GM23338 (cell line): ENCODE measurements around the gene ALPI. TPM values are rescaled to one million over a fixed set of nuclear protein-coding genes. Genes with fewer than 3 reads are reported as not detected.
"Not testable (repeated sequence)": the region's sequence is repeated elsewhere in the genome, so short reads cannot be mapped to it uniquely, and the experiment has no call there.

Experiments used
- ATAC-seq: fragments of 200-7000 bp; cut with Tn5 transposase; 3 replicates; pipeline ENCODE4 v1.9.1; 2020
- DNase-seq: peaks from one replicate; pipeline ENCODE4 v3.0.0-alpha.2; 2015; ENCODE audit warnings: low spot score
- H2AFZ ChIP-seq: fragments of 200-600 bp; sonication (generic); 2 replicates; pipeline ENCODE4 v1.8.0; 2016; ENCODE audit warnings: antibody characterized with exemption, mild to moderate bottlenecking, moderate library complexity
- H3F3A ChIP-seq: fragments of 200-600 bp; sonication (generic); replicated peaks from 2 replicates; pipeline ENCODE4 v1.8.0; 2017; ENCODE audit warnings: antibody characterized with exemption, mixed run types, low read depth
- H3K27ac ChIP-seq: fragments of 200-600 bp; sonication (generic); 2 replicates; pipeline ENCODE4 v1.6.1; 2016; ENCODE audit warnings: low read depth
- H3K27me3 ChIP-seq: fragments of 200-600 bp; sonication (generic); 2 replicates; pipeline ENCODE4 v1.8.0; 2016; ENCODE audit warnings: mild to moderate bottlenecking, mixed run types, moderate library complexity; ENCODE audit not compliant: insufficient read depth
- H3K36me3 ChIP-seq: fragments of 200-600 bp; sonication (generic); 2 replicates; pipeline ENCODE4 v1.8.0; 2016; ENCODE audit warnings: mild to moderate bottlenecking; ENCODE audit not compliant: insufficient read depth
- H3K4me1 ChIP-seq: fragments of 200-600 bp; sonication (generic); 2 replicates; pipeline ENCODE4 v1.8.0; 2016; ENCODE audit warnings: mild to moderate bottlenecking, moderate library complexity; ENCODE audit not compliant: insufficient read depth
- H3K4me2 ChIP-seq: fragments of 200-600 bp; sonication (generic); 2 replicates; pipeline ENCODE4 v1.7.1; 2017; ENCODE audit warnings: mixed run types
- H3K4me3 ChIP-seq: fragments of 200-600 bp; sonication (generic); 2 replicates; pipeline ENCODE4 v1.6.1; 2016; ENCODE audit warnings: mixed run types
- H3K79me2 ChIP-seq: fragments of 200-600 bp; sonication (generic); replicated peaks from 2 replicates; pipeline ENCODE4 v1.8.0; 2017; ENCODE audit warnings: mild to moderate bottlenecking; ENCODE audit not compliant: insufficient read depth
- H3K9me2 ChIP-seq: fragments of 200-600 bp; sonication (generic); 2 replicates; pipeline ENCODE4 v1.8.0; 2017; ENCODE audit not compliant: insufficient read depth
- H4K20me1 ChIP-seq: fragments of 200-600 bp; sonication (generic); replicated peaks from 2 replicates; pipeline ENCODE4 v1.8.0; 2017; ENCODE audit warnings: mild to moderate bottlenecking; ENCODE audit not compliant: insufficient read depth
- H3K27ac Mint-ChIP-seq: 2 replicates; pipeline ENCODE4 v1.8.0; 2020; ENCODE audit warnings: inconsistent platforms, mild to moderate bottlenecking, moderate library complexity, mixed read lengths
- H3K27me3 Mint-ChIP-seq: 3 replicates; pipeline ENCODE4 v1.8.0; 2022; ENCODE audit warnings: low read depth, mild to moderate bottlenecking, moderate library complexity, mixed read lengths, inconsistent platforms; ENCODE audit not compliant: insufficient read depth, poor library complexity
- H3K36me3 Mint-ChIP-seq: 3 replicates; pipeline ENCODE4 v1.8.0; 2021; ENCODE audit warnings: low read depth, mild to moderate bottlenecking, inconsistent platforms, moderate library complexity, mixed read lengths
- H3K4me1 Mint-ChIP-seq: 3 replicates; pipeline ENCODE4 v1.8.0; 2020; ENCODE audit warnings: mild to moderate bottlenecking, inconsistent platforms, mixed read lengths
- H3K4me3 Mint-ChIP-seq: 3 replicates; pipeline ENCODE4 v1.8.0; 2021; ENCODE audit warnings: moderate library complexity, mild to moderate bottlenecking, inconsistent platforms, mixed read lengths
- H3K9me3 Mint-ChIP-seq: 3 replicates; pipeline ENCODE4 v1.8.0; 2020; ENCODE audit warnings: moderate library complexity, mild to moderate bottlenecking, inconsistent platforms, mixed read lengths
- EZH2 ChIP-seq: fragments of 200-600 bp; sonication (generic); IDR thresholded peaks from one replicate; pipeline ENCODE4 v1.8.0; 2017; ENCODE audit warnings: antibody characterized with exemption, mild to moderate bottlenecking, low read depth; ENCODE audit not compliant: unreplicated experiment
- JUNB ChIP-seq: IDR thresholded peaks from one replicate; pipeline ENCODE4 v1.6.1; 2016; ENCODE audit warnings: antibody characterized with exemption; ENCODE audit not compliant: unreplicated experiment
- NANOG ChIP-seq: IDR thresholded peaks from 2 replicates; pipeline ENCODE4 v1.6.1; 2016; ENCODE audit warnings: antibody characterized with exemption, borderline replicate concordance
- STAT1 ChIP-seq: IDR thresholded peaks from one replicate; pipeline ENCODE4 v1.6.1; 2016; ENCODE audit warnings: antibody characterized with exemption; ENCODE audit not compliant: unreplicated experiment
- polyA plus RNA-seq: library from polyadenylated mRNA; unstranded; fragments of >200 nt; fragmentation: Nextera tagmentation; extraction: Ambion mirVana; gene quantifications from 2 replicates; pipeline ENCODE4 v1.2.1, GENCODE V29; 2016
- total RNA-seq: library from RNA; depleted of rRNA; stranded (reverse); fragments of >200 nt; shearing (Covaris generic); gene quantifications from 2 replicates; pipeline ENCODE4 v1.2.3, GENCODE V29; 2014
- TF ChIP-seq, protein P1 (sequence below), 2 experiments: fragments of 200-600 bp in 1 of 2; sonication (generic) in 1 of 2; conservative IDR thresholded peaks; 2 replicates each; pipeline versions ENCODE4 v1.5.1 to v1.6.1; 2016 to 2017; ENCODE audit warnings: antibody characterized with exemption in 2 of 2, low read depth in 2 of 2, mild to moderate bottlenecking in 2 of 2, moderate library complexity in 1 of 2
- TF ChIP-seq, protein P2 (sequence below): IDR thresholded peaks from one replicate; pipeline ENCODE4 v1.6.1; 2018; ENCODE audit warnings: antibody characterized with exemption; ENCODE audit not compliant: unreplicated experiment

The ALPI gene
- total and polyA plus RNA-seq, 2 experiments from 2014 or later: not detected

DNA sequence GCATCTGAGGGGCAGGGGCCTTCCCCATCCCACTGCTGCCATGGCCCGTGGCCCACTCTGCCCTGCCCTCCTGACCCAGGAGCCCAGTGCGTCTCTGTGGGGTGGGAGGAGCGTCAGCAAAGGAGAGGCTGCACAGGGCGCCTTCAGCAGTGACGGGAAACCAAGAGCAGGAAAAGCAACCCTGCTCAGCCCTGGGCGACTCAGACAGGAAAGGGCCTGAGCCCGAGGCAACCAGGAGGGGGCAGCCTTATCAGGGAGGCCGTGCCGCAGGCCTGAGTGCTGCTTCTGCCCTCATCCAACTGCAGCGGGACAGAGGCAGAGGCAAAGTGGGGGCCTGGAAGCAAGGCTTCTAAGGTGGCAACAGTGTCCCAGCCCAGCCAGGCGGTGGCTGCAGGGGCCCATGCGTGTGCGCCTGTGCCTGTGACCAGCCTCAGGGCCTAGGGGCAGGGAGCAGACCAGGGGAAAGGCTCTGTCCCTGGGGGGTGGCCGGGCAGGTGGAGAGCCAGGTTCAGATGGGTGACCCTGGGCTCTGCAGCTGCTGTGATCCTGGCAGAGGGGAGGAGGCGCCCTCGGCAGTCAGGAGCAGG lies 23.3 kb upstream of the ALPI start:
- ATAC-seq (peak; percentile 92), DNase-seq (peak; percentile 85)
- H3K27me3 ChIP-seq: no peaks in the 10 kb centered on the region
- no peak overlapping the region for H3K4me2 ChIP-seq
- H3K27ac Mint-ChIP-seq: no peak overlapping the region
- TF ChIP-seq, protein P1, sequence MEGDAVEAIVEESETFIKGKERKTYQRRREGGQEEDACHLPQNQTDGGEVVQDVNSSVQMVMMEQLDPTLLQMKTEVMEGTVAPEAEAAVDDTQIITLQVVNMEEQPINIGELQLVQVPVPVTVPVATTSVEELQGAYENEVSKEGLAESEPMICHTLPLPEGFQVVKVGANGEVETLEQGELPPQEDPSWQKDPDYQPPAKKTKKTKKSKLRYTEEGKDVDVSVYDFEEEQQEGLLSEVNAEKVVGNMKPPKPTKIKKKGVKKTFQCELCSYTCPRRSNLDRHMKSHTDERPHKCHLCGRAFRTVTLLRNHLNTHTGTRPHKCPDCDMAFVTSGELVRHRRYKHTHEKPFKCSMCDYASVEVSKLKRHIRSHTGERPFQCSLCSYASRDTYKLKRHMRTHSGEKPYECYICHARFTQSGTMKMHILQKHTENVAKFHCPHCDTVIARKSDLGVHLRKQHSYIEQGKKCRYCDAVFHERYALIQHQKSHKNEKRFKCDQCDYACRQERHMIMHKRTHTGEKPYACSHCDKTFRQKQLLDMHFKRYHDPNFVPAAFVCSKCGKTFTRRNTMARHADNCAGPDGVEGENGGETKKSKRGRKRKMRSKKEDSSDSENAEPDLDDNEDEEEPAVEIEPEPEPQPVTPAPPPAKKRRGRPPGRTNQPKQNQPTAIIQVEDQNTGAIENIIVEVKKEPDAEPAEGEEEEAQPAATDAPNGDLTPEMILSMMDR (conservative IDR thresholded peaks at IDR 0.05; ENCODE audit: low read depth in 2 of 2): peak; percentile 48 to 80
- no peak for TF ChIP-seq NANOG
- no peaks in the 10 kb centered on the region for H3K79me2 ChIP-seq
- no peak overlapping the region; the same call in 1 of the 2 replicates for H2AFZ ChIP-seq
- no peaks in the 10 kb centered on the region for H3K4me1 ChIP-seq
- H3K9me2 ChIP-seq: no peaks in the 10 kb centered on the region
- peaks cover 15% of the 10 kb centered on the region for H3K27me3 Mint-ChIP-seq
- H3K4me3 ChIP-seq: no peak overlapping the region
- H3K4me3 Mint-ChIP-seq: no peak overlapping the region
- peaks cover 3% of the 10 kb centered on the region; the same call in 1 of the 3 replicates for H3K4me1 Mint-ChIP-seq
- no peaks in the 10 kb centered on the region for H4K20me1 ChIP-seq
- no peaks in the 10 kb centered on the region for H3K36me3 Mint-ChIP-seq
- H3F3A ChIP-seq: no peaks in the 10 kb centered on the region
- H3K9me3 Mint-ChIP-seq: no peaks in the 10 kb centered on the region
- no peak overlapping the region for H3K27ac ChIP-seq
- no peaks in the 10 kb centered on the region for H3K36me3 ChIP-seq

DNA sequence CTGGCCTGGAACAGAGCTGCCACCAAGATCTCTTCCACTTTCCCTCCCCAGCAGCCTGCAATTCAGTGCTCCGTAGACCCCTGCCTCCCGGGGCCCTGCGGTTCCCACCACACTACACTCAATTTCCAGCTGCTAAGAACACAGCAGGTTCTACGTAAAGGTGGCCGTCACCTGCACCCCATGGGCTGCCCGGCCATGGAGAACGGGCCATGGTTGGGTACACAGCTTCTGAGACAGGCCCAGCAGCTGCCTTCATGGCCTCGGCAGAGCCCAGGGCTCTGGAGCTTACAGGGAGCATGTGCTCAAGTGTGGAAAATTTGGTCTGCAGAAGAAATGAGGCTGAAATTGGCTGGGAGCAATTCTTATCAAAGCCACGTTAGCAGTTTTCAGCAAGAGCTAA lies 22.3 kb upstream of the ALPI start:
- H3K79me2 ChIP-seq, H4K20me1 ChIP-seq, H2AFZ ChIP-seq, H3K4me3 Mint-ChIP-seq, H3K36me3 Mint-ChIP-seq, H3K4me2 ChIP-seq, H3K27ac ChIP-seq, H3K4me1 ChIP-seq, H3K4me3 ChIP-seq, H3K27ac Mint-ChIP-seq, DNase-seq, H3F3A ChIP-seq, H3K9me3 Mint-ChIP-seq, H3K4me1 Mint-ChIP-seq, ATAC-seq, H3K27me3 ChIP-seq, H3K36me3 ChIP-seq, H3K9me2 ChIP-seq: not testable (repeated sequence)
- peaks cover 17% of the 10 kb centered on the region for H3K27me3 Mint-ChIP-seq

DNA sequence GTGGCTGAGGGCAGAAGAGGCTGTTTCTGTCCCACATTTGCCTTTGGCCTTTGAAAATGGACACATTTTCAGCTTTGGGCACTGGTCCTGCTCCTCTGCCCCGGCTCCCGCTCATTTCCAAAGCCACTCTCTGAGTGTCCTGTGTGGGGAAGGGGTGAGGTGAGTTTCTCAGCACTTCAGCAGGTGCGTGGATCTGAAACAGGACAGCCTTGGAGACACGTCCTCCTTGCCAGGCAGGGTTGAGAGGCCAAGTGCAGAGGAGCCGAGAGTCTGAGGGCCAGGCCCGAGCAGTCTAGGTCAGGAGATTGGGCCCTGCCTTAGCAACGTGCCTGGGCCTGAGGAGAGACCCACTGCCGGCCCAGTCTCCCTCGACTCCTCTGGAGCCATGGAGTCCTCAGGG lies 21.9 kb upstream of the ALPI start:
- Histone ChIP-seq H3K9me2 (no peaks in the 10 kb centered on the region), H4K20me1 (no peaks in the 10 kb centered on the region), H3F3A (no peaks in the 10 kb centered on the region), H3K79me2 (no peaks in the 10 kb centered on the region), H3K36me3 (no peaks in the 10 kb centered on the region), H3K4me1 (no peaks in the 10 kb centered on the region), H3K4me2 (no peak overlapping the region), H3K27me3 (no peaks in the 10 kb centered on the region), H2AFZ (no peak overlapping the region), H3K27ac (no peak overlapping the region), H3K4me3 (no peak overlapping the region)
- no peaks in the 10 kb centered on the region for H3K9me3 Mint-ChIP-seq
- no peak overlapping the region for H3K27ac Mint-ChIP-seq
- no peak overlapping the region for H3K4me3 Mint-ChIP-seq
- DNase-seq (no peak), ATAC-seq (no peak)
- H3K4me1 Mint-ChIP-seq: peaks cover 3% of the 10 kb centered on the region; the same call in 1 of the 3 replicates
- H3K27me3 Mint-ChIP-seq: peaks cover 16% of the 10 kb centered on the region
- H3K36me3 Mint-ChIP-seq: no peaks in the 10 kb centered on the region
- TF ChIP-seq, protein P2, sequence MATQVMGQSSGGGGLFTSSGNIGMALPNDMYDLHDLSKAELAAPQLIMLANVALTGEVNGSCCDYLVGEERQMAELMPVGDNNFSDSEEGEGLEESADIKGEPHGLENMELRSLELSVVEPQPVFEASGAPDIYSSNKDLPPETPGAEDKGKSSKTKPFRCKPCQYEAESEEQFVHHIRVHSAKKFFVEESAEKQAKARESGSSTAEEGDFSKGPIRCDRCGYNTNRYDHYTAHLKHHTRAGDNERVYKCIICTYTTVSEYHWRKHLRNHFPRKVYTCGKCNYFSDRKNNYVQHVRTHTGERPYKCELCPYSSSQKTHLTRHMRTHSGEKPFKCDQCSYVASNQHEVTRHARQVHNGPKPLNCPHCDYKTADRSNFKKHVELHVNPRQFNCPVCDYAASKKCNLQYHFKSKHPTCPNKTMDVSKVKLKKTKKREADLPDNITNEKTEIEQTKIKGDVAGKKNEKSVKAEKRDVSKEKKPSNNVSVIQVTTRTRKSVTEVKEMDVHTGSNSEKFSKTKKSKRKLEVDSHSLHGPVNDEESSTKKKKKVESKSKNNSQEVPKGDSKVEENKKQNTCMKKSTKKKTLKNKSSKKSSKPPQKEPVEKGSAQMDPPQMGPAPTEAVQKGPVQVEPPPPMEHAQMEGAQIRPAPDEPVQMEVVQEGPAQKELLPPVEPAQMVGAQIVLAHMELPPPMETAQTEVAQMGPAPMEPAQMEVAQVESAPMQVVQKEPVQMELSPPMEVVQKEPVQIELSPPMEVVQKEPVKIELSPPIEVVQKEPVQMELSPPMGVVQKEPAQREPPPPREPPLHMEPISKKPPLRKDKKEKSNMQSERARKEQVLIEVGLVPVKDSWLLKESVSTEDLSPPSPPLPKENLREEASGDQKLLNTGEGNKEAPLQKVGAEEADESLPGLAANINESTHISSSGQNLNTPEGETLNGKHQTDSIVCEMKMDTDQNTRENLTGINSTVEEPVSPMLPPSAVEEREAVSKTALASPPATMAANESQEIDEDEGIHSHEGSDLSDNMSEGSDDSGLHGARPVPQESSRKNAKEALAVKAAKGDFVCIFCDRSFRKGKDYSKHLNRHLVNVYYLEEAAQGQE: no peak
- no peak for TF ChIP-seq EZH2
- no peak for TF ChIP-seq JUNB
- no peak for TF ChIP-seq STAT1
